ENCODE measurements around the gene CDC42EP4.
"Not testable (repeated sequence)": the region's sequence is repeated elsewhere in the genome, so short reads cannot be mapped to it uniquely, and the experiment has no call there.

Gene CDC42EP4

GRCh38 chr17:73267648-73268537 is 43.9 kb downstream of the CDC42EP4 start:
- DNase-seq = no peak
- in situ Hi-C loops (cut with MboI; ENCODE audit: low pct_unique_long_range_greater_than_20kb, low sequenced_read_pairs) = loop anchor here (25.0 kb wide), 2 partner anchors 94 to 706 kb away; no protein-coding TSS in a partner anchor

DNA sequence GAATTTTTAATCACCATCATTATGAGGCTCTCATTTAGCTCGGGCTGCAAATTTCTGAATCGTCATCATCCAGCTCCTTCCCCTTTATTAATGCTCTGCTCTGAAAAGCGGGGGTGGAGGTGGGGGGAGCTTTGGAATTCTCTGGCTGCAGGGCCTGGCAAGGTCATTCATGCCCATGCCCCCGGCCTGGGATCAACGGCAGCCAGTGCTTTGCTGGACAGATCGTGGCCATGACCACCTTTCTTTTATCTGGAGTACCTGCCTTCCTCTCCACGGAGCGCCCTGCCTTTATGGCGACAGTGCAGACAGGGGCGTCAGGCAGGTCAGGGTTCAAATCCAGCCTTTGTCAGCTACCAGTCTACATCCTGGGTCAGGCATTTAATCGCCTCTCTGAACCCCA is 45.0 kb downstream of the CDC42EP4 start:
- in situ Hi-C loops (cut with MboI; ENCODE audit: low pct_unique_long_range_greater_than_20kb, low sequenced_read_pairs) = loop anchor here (25.0 kb wide), 2 partner anchors 96 to 704 kb away; no protein-coding TSS in a partner anchor
- no peak for DNase-seq

DNA sequence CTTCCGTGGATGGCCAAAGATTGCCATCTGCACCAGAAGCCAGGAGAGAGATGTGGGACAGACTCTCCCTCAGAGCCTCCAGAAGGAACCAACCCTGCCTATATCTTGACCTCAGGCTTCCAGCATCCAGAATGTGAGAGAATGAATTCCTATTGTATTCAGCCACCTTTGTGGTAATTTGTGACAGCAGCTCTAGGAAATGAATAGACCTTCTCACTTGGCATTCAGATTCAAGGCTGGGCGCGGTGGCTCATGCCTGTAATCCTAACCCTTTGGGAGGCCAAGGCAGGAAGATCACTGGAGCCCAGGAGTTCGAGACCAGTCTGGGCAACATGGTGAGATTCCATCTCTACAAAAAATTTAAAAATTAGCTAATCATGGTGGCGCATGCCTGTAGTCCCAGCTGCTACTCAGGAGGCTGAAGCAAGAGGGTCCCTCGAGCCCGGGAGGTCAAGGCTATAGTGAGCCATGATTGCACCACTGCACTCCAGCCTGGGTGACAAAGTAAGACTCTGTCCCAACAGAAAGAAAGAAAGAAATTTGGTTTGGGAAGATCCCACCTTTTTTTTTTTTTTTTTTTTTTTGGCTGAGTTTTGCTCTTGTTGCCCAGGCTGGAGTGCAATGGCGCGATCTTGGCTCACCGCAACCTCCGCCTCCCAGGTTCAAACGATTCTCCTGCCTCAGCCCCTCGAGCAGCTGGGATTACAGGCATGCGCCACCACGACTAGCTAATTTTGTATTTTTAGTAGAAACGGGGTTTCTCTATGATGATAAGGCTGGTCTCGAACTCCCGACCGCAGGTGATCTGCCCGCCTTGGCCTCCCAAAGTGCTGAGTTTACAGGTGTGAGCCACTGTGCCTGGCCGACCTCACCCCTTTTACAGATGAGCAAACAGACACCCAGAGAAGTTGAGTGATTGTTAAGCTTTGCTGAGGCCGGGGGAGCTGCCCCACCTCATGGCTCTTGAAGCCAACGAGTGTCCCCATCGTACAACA is 45.9 kb downstream of the CDC42EP4 start:
- in situ Hi-C loops (cut with MboI; ENCODE audit: low pct_unique_long_range_greater_than_20kb, low sequenced_read_pairs) = loop anchor here (25.0 kb wide), 2 partner anchors 96 to 704 kb away; no protein-coding TSS in a partner anchor
- no peak for DNase-seq

- in situ Hi-C loops (cut with MboI; ENCODE audit: low pct_unique_long_range_greater_than_20kb, low sequenced_read_pairs) = loop anchor here (25.0 kb wide), 2 partner anchors 98 to 702 kb away; no protein-coding TSS in a partner anchor
- not testable (repeated sequence) for DNase-seq
These were observed 47.4 kb downstream of the CDC42EP4 start for GRCh38 chr17:73264448-73264847.

DNA sequence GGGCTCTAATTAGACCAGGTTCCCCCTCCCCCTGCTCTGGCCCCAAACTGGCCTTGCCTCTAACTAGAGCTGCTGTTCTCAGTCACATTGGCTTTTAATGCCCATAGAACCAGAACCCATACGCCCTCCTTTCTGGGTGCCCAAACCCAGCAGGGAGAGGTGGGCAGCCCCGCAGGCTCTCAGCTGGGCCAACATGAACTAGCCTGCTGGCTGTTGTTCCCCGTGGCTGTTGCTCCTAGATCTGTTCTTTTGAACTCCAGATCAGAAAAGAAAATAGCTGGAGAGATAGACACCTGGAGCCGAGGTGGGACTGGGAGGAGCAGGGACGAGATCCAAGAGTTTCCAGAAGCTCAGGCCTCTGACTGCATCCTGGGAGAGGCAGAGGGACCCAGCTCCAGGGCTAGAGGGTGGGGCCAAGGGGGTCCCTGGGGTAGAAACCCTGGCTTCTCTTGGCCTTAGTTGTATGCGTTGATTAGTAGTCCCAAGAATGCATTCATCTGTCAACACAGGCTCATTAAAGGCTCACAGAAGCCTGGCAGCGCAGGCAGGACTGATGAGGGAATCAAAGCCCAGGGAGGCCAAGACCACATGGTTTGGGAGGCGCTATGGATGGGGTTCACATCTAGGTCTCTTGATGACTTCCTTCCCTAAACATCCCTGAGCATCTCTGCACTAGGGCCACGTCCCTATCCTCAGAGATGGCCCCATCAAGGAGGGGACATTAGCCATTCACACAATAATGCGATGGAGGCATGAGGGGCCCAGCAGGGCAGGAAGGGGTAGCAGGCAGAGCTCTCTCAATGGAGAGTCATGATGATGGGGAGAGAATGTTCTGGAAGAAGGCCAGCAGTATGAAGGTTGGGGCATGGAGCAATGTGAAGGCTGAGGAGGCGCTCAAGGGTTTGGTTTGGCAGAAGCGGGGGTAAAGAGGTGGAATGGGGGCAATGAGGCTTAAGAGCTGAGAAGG is 48.8 kb downstream of the CDC42EP4 start:
- no peak for DNase-seq
- in situ Hi-C loops (cut with MboI; ENCODE audit: low pct_unique_long_range_greater_than_20kb, low sequenced_read_pairs) = loop anchor here (25.0 kb wide), 2 partner anchors 99 to 701 kb away; no protein-coding TSS in a partner anchor

DNA sequence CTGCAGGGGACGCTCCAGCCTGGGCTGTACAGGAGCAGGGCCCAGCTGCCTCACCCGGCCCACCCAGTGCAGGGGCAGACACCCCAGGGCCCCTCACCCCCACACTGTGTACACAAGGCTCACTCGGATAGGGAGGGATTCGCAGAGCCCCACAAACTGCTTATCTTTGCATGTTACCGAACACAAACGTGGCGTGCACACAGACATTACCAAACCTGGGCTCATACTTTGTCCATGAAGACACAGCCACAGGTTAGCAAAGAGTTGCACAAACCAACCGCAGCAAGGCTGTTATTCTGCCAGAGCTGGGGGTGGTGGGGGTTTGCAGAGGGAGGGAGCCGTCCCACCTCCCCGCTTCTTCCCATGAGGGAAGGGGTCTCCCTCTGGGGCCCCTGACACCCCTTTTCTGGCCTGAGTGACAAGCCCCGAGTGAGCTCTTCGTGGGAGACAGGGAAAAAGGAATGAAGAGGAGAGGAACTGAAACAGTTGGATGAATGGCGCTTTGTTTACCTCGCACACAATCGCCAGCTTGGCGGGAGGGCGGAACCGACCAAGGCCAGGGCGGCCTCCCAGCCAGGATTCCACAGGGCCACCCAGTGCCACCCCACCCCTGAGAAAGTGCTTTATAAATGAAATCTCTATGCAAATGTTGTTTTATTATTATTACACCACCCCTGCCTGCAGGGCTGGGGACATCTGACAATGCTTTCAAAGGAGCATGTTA is 49.7 kb downstream of the CDC42EP4 start:
- DNase-seq = no peak
- in situ Hi-C loops (cut with MboI; ENCODE audit: low pct_unique_long_range_greater_than_20kb, low sequenced_read_pairs) = loop anchor here (25.0 kb wide), 2 partner anchors 100 to 700 kb away; no protein-coding TSS in a partner anchor

DNA sequence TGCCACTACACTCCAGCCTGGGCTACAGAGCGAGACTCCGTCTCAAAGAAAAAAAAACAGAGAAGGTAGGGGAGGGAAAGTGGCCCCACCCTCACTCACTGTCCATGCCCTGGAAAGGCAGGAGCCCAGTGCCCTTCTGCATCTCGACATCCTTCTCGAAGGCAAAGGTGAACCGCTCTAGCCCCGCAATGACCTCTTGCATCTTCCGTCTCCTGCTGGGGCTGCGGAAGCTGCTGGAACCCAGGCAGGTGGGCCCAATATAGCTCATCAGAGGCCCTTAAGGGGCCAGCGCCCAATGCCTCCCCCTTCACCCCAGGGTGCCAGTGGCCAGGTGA is 50.2 kb downstream of the CDC42EP4 start, which contains the start of gene CPSF4L:
TSS of gene CPSF4L (minus strand) at position 264 of the 335 bp plus-strand sequence. CDS start at position 202, 62 bp downstream.
- no peak for DNase-seq
- in situ Hi-C loops (cut with MboI; ENCODE audit: low pct_unique_long_range_greater_than_20kb, low sequenced_read_pairs) = loop anchor here (25.0 kb wide), 2 partner anchors 101 to 699 kb away; no protein-coding TSS in a partner anchor

GRCh38 chr17:73257516-73257915 is 54.3 kb downstream of the CDC42EP4 start:
- in situ Hi-C loops (cut with MboI; ENCODE audit: low pct_unique_long_range_greater_than_20kb, low sequenced_read_pairs) = loop anchor here (25.0 kb wide), 2 partner anchors 105 to 695 kb away; no protein-coding TSS in a partner anchor
- DNase-seq = no peak

GRCh38 chr17:73256220-73256619 is 55.6 kb downstream of the CDC42EP4 start:
- no peak for DNase-seq
- in situ Hi-C loops (cut with MboI; ENCODE audit: low pct_unique_long_range_greater_than_20kb, low sequenced_read_pairs) = loop anchor here (25.0 kb wide), 2 partner anchors 106 to 694 kb away; no protein-coding TSS in a partner anchor

DNA sequence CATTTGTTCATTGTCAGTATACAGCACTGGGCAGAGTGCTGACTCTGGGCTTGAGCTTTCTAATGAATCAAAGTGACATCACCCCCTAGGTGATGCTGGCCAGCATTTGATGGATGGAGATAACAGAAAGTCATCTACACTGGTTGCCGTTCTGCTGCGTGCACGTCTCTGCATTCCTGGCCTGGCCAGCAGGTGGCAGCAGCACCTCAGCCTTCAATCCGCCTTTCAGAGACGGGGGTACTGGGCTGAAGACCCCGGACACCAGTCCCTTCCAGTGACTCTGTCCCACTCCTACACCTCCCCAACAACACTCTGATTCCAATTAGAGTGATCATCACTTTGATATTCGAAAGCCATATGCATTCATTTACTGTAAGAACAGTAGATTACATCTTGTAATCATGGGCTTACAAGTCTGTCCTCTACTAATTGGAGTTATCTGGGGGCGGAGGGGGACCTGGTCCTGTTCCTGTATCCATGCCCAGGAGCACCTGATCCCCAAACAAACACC is 56.1 kb downstream of the CDC42EP4 start:
- DNase-seq = peak; percentile 64
- in situ Hi-C loops (cut with MboI; ENCODE audit: low pct_unique_long_range_greater_than_20kb, low sequenced_read_pairs) = loop anchor here (25.0 kb wide), 2 partner anchors 107 to 693 kb away; no protein-coding TSS in a partner anchor

GRCh38 chr17:73251871-73252270 is 59.9 kb downstream of the CDC42EP4 start:
- DNase-seq = no peak
- in situ Hi-C loops (cut with MboI; ENCODE audit: low pct_unique_long_range_greater_than_20kb, low sequenced_read_pairs) = loop anchor here (25.0 kb wide), 2 partner anchors 110 to 690 kb away; no protein-coding TSS in a partner anchor

GRCh38 chr17:73250851-73251640 is 60.8 kb downstream of the CDC42EP4 start:
- no peak for DNase-seq
- in situ Hi-C loops (cut with MboI; ENCODE audit: low pct_unique_long_range_greater_than_20kb, low sequenced_read_pairs) = loop anchor here (25.0 kb wide), 2 partner anchors 111 to 689 kb away; no protein-coding TSS in a partner anchor

- DNase-seq = no peak
- in situ Hi-C loops (cut with MboI; ENCODE audit: low pct_unique_long_range_greater_than_20kb, low sequenced_read_pairs) = loop anchor here (25.0 kb wide), 2 partner anchors 113 to 687 kb away; no protein-coding TSS in a partner anchor
These were observed 62.1 kb downstream of the CDC42EP4 start for GRCh38 chr17:73249700-73250099.

DNA sequence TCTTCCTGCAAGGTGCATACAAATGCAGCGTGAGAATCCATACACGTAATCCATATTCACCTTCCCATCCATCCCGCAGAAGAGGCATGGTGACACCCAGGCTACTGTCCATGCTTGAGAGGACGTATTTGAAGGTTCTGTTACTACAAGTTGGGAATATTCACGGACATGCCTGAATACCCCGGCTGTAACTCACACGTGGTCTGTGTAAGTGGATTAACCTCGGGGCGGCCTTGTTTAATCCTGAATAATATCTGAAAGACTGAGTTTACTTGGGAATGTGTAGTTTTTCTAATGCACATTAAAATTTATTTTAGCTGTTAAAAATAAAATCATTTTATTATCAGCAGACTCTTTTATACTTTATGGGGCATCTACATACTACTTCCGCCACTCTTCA is 63.3 kb downstream of the CDC42EP4 start:
- DNase-seq = no peak
- in situ Hi-C loops (cut with MboI; ENCODE audit: low pct_unique_long_range_greater_than_20kb, low sequenced_read_pairs) = no loop called here

- in situ Hi-C loops (cut with MboI; ENCODE audit: low pct_unique_long_range_greater_than_20kb, low sequenced_read_pairs) = no loop called here
- no peak for DNase-seq
These were observed 64.1 kb downstream of the CDC42EP4 start for GRCh38 chr17:73247726-73248125.

DNA sequence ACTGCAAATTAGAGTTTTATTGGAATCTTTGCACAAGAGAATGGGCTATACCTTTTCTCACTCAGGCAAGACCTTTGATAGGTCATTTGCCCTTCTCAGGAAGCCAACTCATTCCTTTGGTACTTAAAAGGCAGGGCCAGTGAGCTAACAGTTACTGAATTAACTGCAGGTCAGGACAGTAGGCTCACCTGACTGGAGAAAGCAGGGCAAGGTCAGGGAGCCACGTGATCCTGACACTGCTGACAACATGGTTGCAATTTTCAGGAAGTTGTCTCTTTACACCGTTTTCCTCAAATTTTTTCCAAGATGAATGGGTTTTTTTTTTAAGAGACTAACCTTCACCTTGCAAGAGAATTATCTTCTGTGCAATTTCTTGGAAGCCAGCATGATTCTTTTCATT is 71.2 kb downstream of the CDC42EP4 start:
- DNase-seq = no peak
- in situ Hi-C loops (cut with MboI; ENCODE audit: low pct_unique_long_range_greater_than_20kb, low sequenced_read_pairs) = no loop called here
